ENCODE data around the gene KCNQ5. TPM values are rescaled to one million over a fixed set of nuclear protein-coding genes. Genes with fewer than 3 reads are reported as not detected.

KCNQ5 gene
- polyA plus RNA-seq, 3 donors: not detected

DNA sequence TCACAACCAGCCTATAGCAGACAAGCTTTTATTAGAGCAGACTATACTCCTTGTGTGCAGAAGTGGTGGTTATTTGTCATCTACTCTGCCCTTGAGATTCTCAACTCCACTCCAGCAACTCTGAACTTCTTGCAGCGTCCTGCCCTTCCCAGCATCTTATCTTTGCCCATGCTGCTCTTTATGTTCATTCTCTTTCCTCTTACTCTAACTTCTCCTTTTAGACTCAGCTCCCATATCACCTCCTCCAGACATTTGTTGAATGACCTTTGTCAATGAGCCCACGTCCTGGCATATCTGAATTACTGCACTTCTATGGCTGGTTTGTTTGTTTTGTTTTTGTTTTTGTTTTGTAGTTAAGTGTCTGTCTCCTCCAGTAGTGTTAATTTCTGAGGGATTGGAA is 81.2 kb downstream of the KCNQ5 start:
- TF ChIP-seq, protein P1, sequence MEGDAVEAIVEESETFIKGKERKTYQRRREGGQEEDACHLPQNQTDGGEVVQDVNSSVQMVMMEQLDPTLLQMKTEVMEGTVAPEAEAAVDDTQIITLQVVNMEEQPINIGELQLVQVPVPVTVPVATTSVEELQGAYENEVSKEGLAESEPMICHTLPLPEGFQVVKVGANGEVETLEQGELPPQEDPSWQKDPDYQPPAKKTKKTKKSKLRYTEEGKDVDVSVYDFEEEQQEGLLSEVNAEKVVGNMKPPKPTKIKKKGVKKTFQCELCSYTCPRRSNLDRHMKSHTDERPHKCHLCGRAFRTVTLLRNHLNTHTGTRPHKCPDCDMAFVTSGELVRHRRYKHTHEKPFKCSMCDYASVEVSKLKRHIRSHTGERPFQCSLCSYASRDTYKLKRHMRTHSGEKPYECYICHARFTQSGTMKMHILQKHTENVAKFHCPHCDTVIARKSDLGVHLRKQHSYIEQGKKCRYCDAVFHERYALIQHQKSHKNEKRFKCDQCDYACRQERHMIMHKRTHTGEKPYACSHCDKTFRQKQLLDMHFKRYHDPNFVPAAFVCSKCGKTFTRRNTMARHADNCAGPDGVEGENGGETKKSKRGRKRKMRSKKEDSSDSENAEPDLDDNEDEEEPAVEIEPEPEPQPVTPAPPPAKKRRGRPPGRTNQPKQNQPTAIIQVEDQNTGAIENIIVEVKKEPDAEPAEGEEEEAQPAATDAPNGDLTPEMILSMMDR (IDR thresholded peaks at IDR 0.05): no peak
- H3K4me3 Mint-ChIP-seq: no peak overlapping the region

DNA sequence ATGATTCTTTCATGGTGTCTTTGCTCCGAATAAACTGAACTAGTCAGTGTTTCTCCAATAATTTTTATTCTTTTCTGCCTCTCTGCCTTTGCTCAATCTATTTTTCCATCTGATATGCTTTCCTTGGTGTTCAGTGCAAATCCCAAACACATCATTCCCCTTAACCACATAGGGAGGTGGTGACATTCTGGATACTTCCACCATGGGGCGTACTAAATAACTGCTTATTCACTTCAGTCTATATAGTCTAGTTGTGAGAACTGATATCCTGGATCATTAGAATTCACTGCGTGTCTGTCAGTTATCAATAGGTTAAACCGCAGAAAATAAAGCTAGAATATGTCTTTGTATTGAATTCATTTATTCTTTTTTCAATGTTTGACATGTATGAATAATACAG is 83.1 kb downstream of the KCNQ5 start:
- no peaks in the 10 kb centered on the region for H3K27me3 Mint-ChIP-seq (ENCODE audit: low read depth in 3 of 3)
- Histone ChIP-seq H3K9ac (ENCODE audit: insufficient read depth, low read length, poor library complexity, severe bottlenecking) (no peak overlapping the region), H3K79me2 (ENCODE audit: insufficient read depth, low read length) (no peaks in the 10 kb centered on the region), H3K27ac (ENCODE audit: low read depth in 1 of 2, low read length in 2 of 2) (no peak overlapping the region), H2AFZ (ENCODE audit: insufficient read depth, low read depth, low read length, poor library complexity, severe bottlenecking) (no peak overlapping the region), H3K4me1 (ENCODE audit: control insufficient read depth in 1 of 2, insufficient read depth in 2 of 2, low read length in 2 of 2) (no peaks in the 10 kb centered on the region), H3K4me3 (replicated peaks in 1 of 3; ENCODE audit: low read depth in 2 of 3, low read length in 3 of 3) (no peak overlapping the region), H3K9me3 (replicated peaks in 1 of 2; ENCODE audit: control insufficient read depth in 1 of 2, insufficient read depth in 1 of 2, low read length in 2 of 2) (no peaks in the 10 kb centered on the region), H3K4me2 (replicated peaks; ENCODE audit: extremely low read depth, low read length, poor library complexity, severe bottlenecking) (no peak overlapping the region), H3K36me3 (replicated peaks in 1 of 2; ENCODE audit: control insufficient read depth in 1 of 2, insufficient read depth in 2 of 2, low read length in 2 of 2) (no peaks in the 10 kb centered on the region), H3K27me3 (ENCODE audit: control insufficient read depth in 2 of 2, insufficient read depth in 2 of 2, low read length in 2 of 2) (no peaks in the 10 kb centered on the region), H4K20me1 (ENCODE audit: insufficient read depth, low read length) (no peaks in the 10 kb centered on the region)
- H3K4me1 Mint-ChIP-seq: no peaks in the 10 kb centered on the region
- TF ChIP-seq, protein P1 (IDR thresholded peaks at IDR 0.05): no peak
- no peak overlapping the region for H3K4me3 Mint-ChIP-seq
- no peak overlapping the region for H3K27ac Mint-ChIP-seq
- intact Hi-C loops (cut with micrococcal nuclease): no loop called here
- DNase-seq: no peak
- H3K36me3 Mint-ChIP-seq: no peaks in the 10 kb centered on the region
- WGBS (ENCODE audit: insufficient coverage): no CpG with 5 or more reads among the region's 4 CpGs
- peaks cover 0 to 5% (median 2%) of the 10 kb centered on the region in 7 donors for H3K9me3 Mint-ChIP-seq

More for the DNA sequence above, 81.2 kb downstream of the KCNQ5 start:
- no peak overlapping the region for H3K4me2 ChIP-seq (replicated peaks; ENCODE audit: extremely low read depth, low read length, poor library complexity, severe bottlenecking)
- no CpG with 5 or more reads among the region's 2 CpGs for WGBS (ENCODE audit: insufficient coverage)
- no peak overlapping the region for H3K4me3 ChIP-seq (replicated peaks in 1 of 3; ENCODE audit: low read depth in 2 of 3, low read length in 3 of 3)
- no peaks in the 10 kb centered on the region for H3K27me3 ChIP-seq (ENCODE audit: control insufficient read depth in 2 of 2, insufficient read depth in 2 of 2, low read length in 2 of 2)
- no peaks in the 10 kb centered on the region for H3K79me2 ChIP-seq (ENCODE audit: insufficient read depth, low read length)
- intact Hi-C loops (cut with micrococcal nuclease): no loop called here
- H3K27ac ChIP-seq (ENCODE audit: low read depth in 1 of 2, low read length in 2 of 2): no peak overlapping the region
- H2AFZ ChIP-seq (ENCODE audit: insufficient read depth, low read depth, low read length, poor library complexity, severe bottlenecking): no peak overlapping the region
- no peaks in the 10 kb centered on the region for H4K20me1 ChIP-seq (ENCODE audit: insufficient read depth, low read length)
- no peak overlapping the region for H3K9ac ChIP-seq (ENCODE audit: insufficient read depth, low read length, poor library complexity, severe bottlenecking)
- no peaks in the 10 kb centered on the region for H3K36me3 Mint-ChIP-seq
- no peak for DNase-seq
- no peaks in the 10 kb centered on the region for H3K9me3 ChIP-seq (replicated peaks in 1 of 2; ENCODE audit: control insufficient read depth in 1 of 2, insufficient read depth in 1 of 2, low read length in 2 of 2)
- H3K36me3 ChIP-seq (replicated peaks in 1 of 2; ENCODE audit: control insufficient read depth in 1 of 2, insufficient read depth in 2 of 2, low read length in 2 of 2): no peaks in the 10 kb centered on the region
- H3K4me1 Mint-ChIP-seq: no peaks in the 10 kb centered on the region
- H3K9me3 Mint-ChIP-seq: no peaks in the 10 kb centered on the region
- H3K27me3 Mint-ChIP-seq (ENCODE audit: low read depth in 3 of 3): no peaks in the 10 kb centered on the region
- no peaks in the 10 kb centered on the region for H3K4me1 ChIP-seq (ENCODE audit: control insufficient read depth in 1 of 2, insufficient read depth in 2 of 2, low read length in 2 of 2)
- H3K27ac Mint-ChIP-seq: no peak overlapping the region

Measured in CD14-positive monocyte (primary cell).